GM18909 (cell line): ENCODE data around the gene PKDCC.
"Not testable (repeated sequence)": the region's sequence is repeated elsewhere in the genome, so short reads cannot be mapped to it uniquely, and the experiment has no call there.

Experiments used
- ATAC-seq: cut with Tn5 transposase; IDR thresholded peaks from one replicate; pipeline ENCODE4 v1.9.1; 2021; ENCODE audit warnings: mild to moderate bottlenecking; ENCODE audit not compliant: unreplicated experiment, poor library complexity

The PKDCC gene

GRCh38 chr2:42060718-42061619 is 13.1 kb downstream of the PKDCC start:
- ATAC-seq: no peak

- ATAC-seq: no peak
Observed at GRCh38 chr2:42061839-42062238, 14.0 kb downstream of the PKDCC start.

- ATAC-seq: no peak
Observed at GRCh38 chr2:42063431-42064171, 15.8 kb downstream of the PKDCC start.

GRCh38 chr2:42064417-42064942 is 16.7 kb downstream of the PKDCC start:
- ATAC-seq: no peak

- not testable (repeated sequence) for ATAC-seq
Observed at GRCh38 chr2:42065753-42066152, 17.9 kb downstream of the PKDCC start.

GRCh38 chr2:42067001-42067400 is 19.2 kb downstream of the PKDCC start:
- ATAC-seq: not testable (repeated sequence)

- no peak for ATAC-seq
Observed at GRCh38 chr2:42067521-42067920, 19.7 kb downstream of the PKDCC start.

GRCh38 chr2:42068571-42069178 is 20.9 kb downstream of the PKDCC start:
- no peak for ATAC-seq

GRCh38 chr2:42069568-42069967 is 21.7 kb downstream of the PKDCC start:
- no peak for ATAC-seq

- ATAC-seq: no peak
Observed at GRCh38 chr2:42071791-42072190, 24.0 kb downstream of the PKDCC start.

GRCh38 chr2:42072349-42073118 is 24.7 kb downstream of the PKDCC start:
- no peak for ATAC-seq

- ATAC-seq: no peak
Observed at GRCh38 chr2:42073739-42074503, 26.1 kb downstream of the PKDCC start.

GRCh38 chr2:42074661-42075060 is 26.8 kb downstream of the PKDCC start:
- no peak for ATAC-seq

GRCh38 chr2:42076357-42077225 is 28.8 kb downstream of the PKDCC start:
- no peak for ATAC-seq

- no peak for ATAC-seq
Observed at GRCh38 chr2:42077343-42077742, 29.5 kb downstream of the PKDCC start.

- no peak for ATAC-seq
Observed at GRCh38 chr2:42079737-42080287, 32.0 kb downstream of the PKDCC start.

- ATAC-seq: not testable (repeated sequence)
Observed at GRCh38 chr2:42081151-42081550, 33.3 kb downstream of the PKDCC start.

- no peak for ATAC-seq
Observed at GRCh38 chr2:42082016-42082415, 34.2 kb downstream of the PKDCC start.
